Stomach (tissue), 9 donors: ENCODE measurements around the gene KLHL29. TPM values are rescaled to one million over a fixed set of nuclear protein-coding genes. Genes with fewer than 3 reads are reported as not detected.

Source experiments
- DNase-seq, 2 donors: peaks; one replicate each; pipeline versions ENCODE4 v3.0.0 to v3.0.0-alpha.2; 2013 to 2019
- H3K27ac ChIP-seq, 5 donors: fragments of 200-600 bp in 4 of 5; sonication (generic) in 4 of 5; one replicate each; pipeline ENCODE4 v1.5.1; 2013 to 2019; ENCODE audit warnings: mild to moderate bottlenecking in 1 of 5, moderate library complexity in 1 of 5
- H3K27me3 ChIP-seq, 3 donors: fragments of 200-600 bp; sonication (generic); one replicate each; pipeline ENCODE4 v1.5.1; 2017 to 2019; ENCODE audit warnings: mixed run types in 1 of 3
- H3K36me3 ChIP-seq, 4 donors: fragments of 200-600 bp; sonication (generic); 1 replicate in 3 of 4; 2 replicates in 1 of 4; pipeline ENCODE4 v1.5.1; 2016 to 2019
- H3K4me1 ChIP-seq, 4 donors: fragments of 200-600 bp; sonication (generic); one replicate each; pipeline ENCODE4 v1.5.1; 2016 to 2019
- H3K4me3 ChIP-seq, 4 donors: fragments of 200-600 bp; sonication (generic) in 3 of 4; one replicate each; pipeline ENCODE4 v1.5.1; 2016 to 2019; ENCODE audit warnings: mild to moderate bottlenecking in 1 of 4
- H3K9me3 ChIP-seq, 4 donors: fragments of 200-600 bp; sonication (generic); one replicate each; pipeline ENCODE4 v1.5.1; 2016 to 2019
- EP300 ChIP-seq: sonication (generic); formaldehyde crosslinking; IDR thresholded peaks from one replicate; pipeline ENCODE4 v1.6.1; 2017; ENCODE audit warnings: antibody characterized with exemption
- POLR2A ChIP-seq, 4 donors: fragments of 450-650 bp; IDR thresholded peaks; one replicate each; pipeline ENCODE4 v1.6.1; 2016; ENCODE audit warnings: antibody characterized with exemption in 4 of 4, control low read depth in 2 of 4, mild to moderate bottlenecking in 1 of 4, moderate library complexity in 1 of 4
- POLR2AphosphoS5 ChIP-seq, 3 donors: sonication (generic); formaldehyde crosslinking; IDR thresholded peaks; one replicate each; pipeline ENCODE4 v1.6.1; 2016; ENCODE audit warnings: antibody characterized with exemption in 3 of 3
- WGBS, 5 donors: extraction: QIAGEN DNeasy Blood & Tissue Kit in 3 of 5; methylation state at CpG; one replicate each; pipeline versions ENCODE4 v1.1.5 to v1.1.7; 2013 to 2018; 5-methylcytosine and 5-hydroxymethylcytosine counted together
- intact Hi-C: fragments of 100-400 bp; cut with DNase I; formaldehyde crosslinking; loops from one replicate; pipeline ENCODE4 v1.15.1; 2023; ENCODE audit warnings: low total_unique reads
- polyA plus RNA-seq, 3 donors: library from polyadenylated mRNA; stranded (reverse); fragments of 200-250 nt; gene quantifications; one replicate each; pipeline ENCODE4 v1.2.3, GENCODE V29; 2013
- total RNA-seq, 5 donors: library from RNA; depleted of rRNA; stranded (reverse); fragments of >200 nt; gene quantifications; one replicate each; pipeline versions ENCODE4 v1.1.0 to v1.2.3, GENCODE V29; 2014 to 2016
- TF ChIP-seq, protein P1 (sequence below), 7 experiments: fragments of 450-650 bp in 4 of 7; fragments of 200-600 bp in 3 of 7; sonication (generic) in 3 of 7; IDR thresholded peaks; one replicate each; pipeline ENCODE4 v1.5.1; 2016 to 2019; ENCODE audit warnings: antibody characterized with exemption in 7 of 7, control low read depth in 2 of 7, mild to moderate bottlenecking in 1 of 7
- donor health status: healthy with polysubstance abuse.
- donor health status: Bipolar disorder and iron deficiency.
- donor health status: healthy.

The KLHL29 gene
- total and polyA plus RNA-seq, 8 donors = under 0.01 to 6.6 (median 1.3) TPM

DNA sequence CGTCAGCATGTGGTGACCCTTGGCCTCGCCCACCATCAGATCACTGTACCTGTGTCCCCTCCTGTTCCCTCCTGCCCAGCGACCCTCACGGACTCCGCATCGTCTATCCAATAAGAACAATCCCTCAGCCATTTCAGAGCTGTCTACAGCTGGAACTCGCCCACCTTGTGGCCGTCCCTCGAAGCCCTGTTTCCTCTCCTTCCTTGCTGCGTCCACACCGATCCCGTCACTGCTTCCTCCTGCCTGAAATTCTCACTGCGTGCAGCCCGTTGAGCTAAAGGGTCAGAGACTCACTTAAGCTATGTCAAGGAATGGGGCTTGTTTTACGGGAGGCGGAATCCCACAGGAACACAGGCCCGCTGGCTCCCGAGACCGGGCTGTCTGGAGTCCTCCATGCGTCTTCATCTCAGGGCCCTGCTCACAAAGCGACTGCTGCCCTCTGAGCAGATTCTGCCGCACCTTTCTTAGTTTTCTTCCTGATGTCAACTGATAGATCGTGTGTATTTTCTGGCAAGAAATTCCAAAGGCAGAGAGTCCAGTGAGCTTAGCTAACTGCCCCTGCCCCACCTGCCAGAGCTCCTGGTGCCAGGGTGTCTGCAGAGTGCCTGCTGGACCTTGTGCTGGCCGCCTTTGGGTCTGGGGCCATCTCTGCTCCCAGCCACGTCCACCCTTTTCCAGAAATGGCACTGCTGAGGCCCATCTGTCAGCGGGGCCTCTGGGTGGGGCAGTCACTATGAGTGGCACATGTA is 35.3 kb downstream of the KLHL29 start:
- peaks cover 0 to 73% (median 29%) of the 10 kb centered on the region in 4 donors for H3K4me1 ChIP-seq
- no peaks in the 10 kb centered on the region for H3K36me3 ChIP-seq
- no peaks in the 10 kb centered on the region for H3K27me3 ChIP-seq
- TF ChIP-seq POLR2A (IDR thresholded peaks at IDR 0.05) = no peak
- no peak for TF ChIP-seq POLR2AphosphoS5 (IDR thresholded peaks at IDR 0.05)
- TF ChIP-seq, protein P1, sequence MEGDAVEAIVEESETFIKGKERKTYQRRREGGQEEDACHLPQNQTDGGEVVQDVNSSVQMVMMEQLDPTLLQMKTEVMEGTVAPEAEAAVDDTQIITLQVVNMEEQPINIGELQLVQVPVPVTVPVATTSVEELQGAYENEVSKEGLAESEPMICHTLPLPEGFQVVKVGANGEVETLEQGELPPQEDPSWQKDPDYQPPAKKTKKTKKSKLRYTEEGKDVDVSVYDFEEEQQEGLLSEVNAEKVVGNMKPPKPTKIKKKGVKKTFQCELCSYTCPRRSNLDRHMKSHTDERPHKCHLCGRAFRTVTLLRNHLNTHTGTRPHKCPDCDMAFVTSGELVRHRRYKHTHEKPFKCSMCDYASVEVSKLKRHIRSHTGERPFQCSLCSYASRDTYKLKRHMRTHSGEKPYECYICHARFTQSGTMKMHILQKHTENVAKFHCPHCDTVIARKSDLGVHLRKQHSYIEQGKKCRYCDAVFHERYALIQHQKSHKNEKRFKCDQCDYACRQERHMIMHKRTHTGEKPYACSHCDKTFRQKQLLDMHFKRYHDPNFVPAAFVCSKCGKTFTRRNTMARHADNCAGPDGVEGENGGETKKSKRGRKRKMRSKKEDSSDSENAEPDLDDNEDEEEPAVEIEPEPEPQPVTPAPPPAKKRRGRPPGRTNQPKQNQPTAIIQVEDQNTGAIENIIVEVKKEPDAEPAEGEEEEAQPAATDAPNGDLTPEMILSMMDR (IDR thresholded peaks at IDR 0.05) = no peak
- TF ChIP-seq EP300 = no peak
- DNase-seq = peak in 1 of 2 donors; percentile 9
- peak overlapping the region in 4 of 5 donors; percentile 53 to 84 (median 71) for H3K27ac ChIP-seq
- intact Hi-C loops = no loop called here
- no peaks in the 10 kb centered on the region for H3K9me3 ChIP-seq
- WGBS, 5 donors = 81 to 90% (median 85%) methylated on average over 25 to 26 of the region's 26 CpGs
- H3K4me3 ChIP-seq = no peak overlapping the region

DNA sequence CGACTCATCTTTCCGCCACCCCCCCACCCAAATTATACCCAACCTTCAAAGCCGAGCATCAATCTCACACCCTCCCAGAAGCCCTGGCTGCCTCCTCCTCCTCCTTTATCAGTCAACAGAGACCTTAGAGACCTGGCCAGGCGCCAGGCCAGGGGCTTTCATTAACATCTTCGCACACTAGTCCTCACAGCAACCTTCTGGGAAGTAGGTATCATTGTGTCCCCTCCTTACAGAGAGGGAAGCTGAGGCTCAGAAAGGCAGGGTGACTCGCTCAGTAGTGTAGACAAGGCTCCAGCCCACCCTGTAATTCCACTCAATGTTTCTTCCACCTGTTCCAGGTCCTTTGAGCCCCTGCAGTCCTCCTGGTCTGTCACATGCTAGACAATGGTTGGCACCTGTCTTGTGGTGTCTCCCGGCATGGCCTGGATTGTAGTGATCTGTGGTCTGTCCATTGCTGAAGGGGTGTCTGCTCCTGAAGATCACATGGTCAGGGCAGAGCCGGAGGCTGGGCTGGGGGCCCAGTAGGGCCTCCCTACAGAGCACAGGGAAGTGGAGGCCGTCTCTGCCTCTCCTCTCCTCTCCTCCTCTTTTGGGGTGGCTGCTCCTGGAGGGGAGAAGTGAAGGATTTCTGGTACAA is 36.0 kb downstream of the KLHL29 start:
- H3K27me3 ChIP-seq = no peaks in the 10 kb centered on the region
- 59 to 86% (median 74%) methylated on average over 6 to 9 of the region's 9 CpGs for WGBS, 5 donors
- DNase-seq = no peak
- TF ChIP-seq EP300 (no peak), POLR2AphosphoS5 (IDR thresholded peaks at IDR 0.05) (no peak), POLR2A (IDR thresholded peaks at IDR 0.05) (no peak)
- TF ChIP-seq, protein P1 (IDR thresholded peaks at IDR 0.05) = no peak
- H3K4me1 ChIP-seq = peaks cover 0 to 74% (median 34%) of the 10 kb centered on the region in 4 donors
- no peak overlapping the region for H3K4me3 ChIP-seq
- intact Hi-C loops = no loop called here
- H3K36me3 ChIP-seq = no peaks in the 10 kb centered on the region
- H3K27ac ChIP-seq = peak overlapping the region in 2 of 5 donors; percentile 79 to 84
- no peaks in the 10 kb centered on the region for H3K9me3 ChIP-seq

DNA sequence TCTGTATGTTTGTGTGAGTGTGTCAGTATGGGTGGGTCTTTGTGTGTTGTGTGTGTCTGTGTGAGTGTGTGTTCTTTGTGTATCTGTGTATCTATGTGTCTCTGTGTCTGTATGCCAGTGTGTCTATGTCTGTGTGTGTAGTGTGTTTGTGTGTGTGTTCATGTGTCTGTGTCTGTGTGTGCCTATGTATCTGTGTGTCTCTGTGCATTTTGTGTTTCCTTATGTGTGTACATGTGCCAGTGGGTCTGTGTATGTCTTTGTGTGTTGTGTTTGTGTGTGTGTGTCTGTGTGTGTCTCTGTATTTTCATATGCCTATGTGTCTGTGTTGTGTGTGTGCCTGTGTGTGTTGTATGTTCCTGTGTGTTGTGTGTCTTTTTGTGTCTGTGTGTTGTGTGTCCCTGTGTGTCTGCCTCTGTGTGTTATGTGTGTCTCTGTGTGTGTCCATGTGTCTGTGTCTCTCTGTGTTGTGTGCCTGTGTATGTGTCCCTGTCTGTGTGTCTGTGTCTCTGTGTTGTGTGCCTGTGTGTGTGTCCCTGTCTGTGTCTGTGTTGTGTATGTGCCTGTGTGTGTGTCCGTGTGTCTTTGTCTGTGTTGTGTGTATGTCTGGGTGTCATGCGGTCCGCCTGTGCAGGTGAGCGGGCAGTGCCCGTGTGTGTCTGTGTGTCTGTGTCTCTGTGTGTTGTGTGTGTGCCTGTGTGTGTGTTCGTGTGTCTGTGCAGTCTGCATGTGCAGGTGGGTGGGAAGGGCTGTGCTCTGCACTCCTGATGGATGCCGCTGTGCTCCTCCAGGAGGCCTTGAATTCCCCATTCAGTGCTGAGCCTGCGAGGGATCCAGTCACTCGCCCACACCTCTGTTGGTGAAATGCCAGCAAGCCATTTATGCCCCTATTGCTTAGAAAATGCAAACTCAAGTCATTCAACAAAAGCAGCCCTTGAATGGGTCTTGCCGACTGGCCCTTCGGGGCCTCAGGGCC is 37.4 kb downstream of the KLHL29 start:
- H3K4me1 ChIP-seq = peaks cover 0 to 75% (median 42%) of the 10 kb centered on the region in 4 donors
- intact Hi-C loops = no loop called here
- no peaks in the 10 kb centered on the region for H3K27me3 ChIP-seq
- WGBS, 5 donors = 77 to 89% (median 81%) methylated on average over 8 to 11 of the region's 11 CpGs
- H3K4me3 ChIP-seq = no peak overlapping the region
- no peaks in the 10 kb centered on the region for H3K36me3 ChIP-seq
- H3K27ac ChIP-seq = peak overlapping the region in 2 of 5 donors; percentile 57 to 84
- DNase-seq = no peak
- TF ChIP-seq POLR2A (IDR thresholded peaks at IDR 0.05) (no peak), EP300 (no peak), POLR2AphosphoS5 (IDR thresholded peaks at IDR 0.05) (no peak)
- TF ChIP-seq, protein P1 (IDR thresholded peaks at IDR 0.05) = no peak
- H3K9me3 ChIP-seq = no peaks in the 10 kb centered on the region
